Measurements from ENCODE around the gene TRANK1. TPM values are rescaled to one million over a fixed set of nuclear protein-coding genes. Genes with fewer than 3 reads are reported as not detected.

TRANK1 gene
- total RNA-seq, 1 donor from 2014 or later, result 135 TPM

DNA sequence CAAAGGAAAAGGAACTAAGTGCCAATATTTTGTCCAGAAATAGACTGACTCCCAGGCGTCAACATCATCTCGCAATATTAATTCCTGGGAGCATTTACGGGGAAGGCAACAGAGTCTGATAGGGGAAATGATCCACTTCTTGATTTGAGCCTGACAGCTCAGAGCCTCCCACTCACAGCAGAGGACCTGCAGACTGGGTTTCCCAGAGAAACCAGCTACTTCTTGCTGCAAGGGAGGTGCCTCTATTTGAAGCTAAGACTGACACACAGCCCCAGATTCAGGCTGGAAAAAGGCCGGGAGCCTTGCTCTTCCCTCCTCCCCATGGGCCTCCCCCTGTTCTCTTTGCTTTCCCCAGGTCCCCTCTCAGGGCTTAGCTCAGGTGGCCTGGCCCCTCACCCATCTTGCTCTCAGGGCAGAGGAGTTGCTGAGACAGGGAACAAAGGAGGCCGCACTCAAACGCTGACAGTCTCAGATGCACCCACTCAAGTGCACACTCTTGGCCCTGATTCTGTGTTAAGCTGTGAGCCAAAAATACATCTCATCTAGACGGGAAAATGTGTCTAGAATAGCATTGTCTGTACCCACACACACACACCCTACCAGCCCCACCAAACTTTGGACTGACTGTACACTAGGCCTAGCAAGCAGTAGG is 130.7 kb downstream of the TRANK1 start:
- ChIA-PET POLR2A (no interaction called here), CTCF (no interaction called here)
- no peak overlapping the region for H3K27ac Mint-ChIP-seq
- no peaks in the 10 kb centered on the region for H3K9me3 Mint-ChIP-seq
- no peak for DNase-seq
- H3K4me3 Mint-ChIP-seq, result no peak overlapping the region
- intact Hi-C loops (cut with micrococcal nuclease), result no loop called here
- no peaks in the 10 kb centered on the region for H3K4me1 Mint-ChIP-seq
- H3K27me3 Mint-ChIP-seq, result no peaks in the 10 kb centered on the region
- ATAC-seq (ENCODE audit: low read depth), result no peak
- TF ChIP-seq, protein P1, sequence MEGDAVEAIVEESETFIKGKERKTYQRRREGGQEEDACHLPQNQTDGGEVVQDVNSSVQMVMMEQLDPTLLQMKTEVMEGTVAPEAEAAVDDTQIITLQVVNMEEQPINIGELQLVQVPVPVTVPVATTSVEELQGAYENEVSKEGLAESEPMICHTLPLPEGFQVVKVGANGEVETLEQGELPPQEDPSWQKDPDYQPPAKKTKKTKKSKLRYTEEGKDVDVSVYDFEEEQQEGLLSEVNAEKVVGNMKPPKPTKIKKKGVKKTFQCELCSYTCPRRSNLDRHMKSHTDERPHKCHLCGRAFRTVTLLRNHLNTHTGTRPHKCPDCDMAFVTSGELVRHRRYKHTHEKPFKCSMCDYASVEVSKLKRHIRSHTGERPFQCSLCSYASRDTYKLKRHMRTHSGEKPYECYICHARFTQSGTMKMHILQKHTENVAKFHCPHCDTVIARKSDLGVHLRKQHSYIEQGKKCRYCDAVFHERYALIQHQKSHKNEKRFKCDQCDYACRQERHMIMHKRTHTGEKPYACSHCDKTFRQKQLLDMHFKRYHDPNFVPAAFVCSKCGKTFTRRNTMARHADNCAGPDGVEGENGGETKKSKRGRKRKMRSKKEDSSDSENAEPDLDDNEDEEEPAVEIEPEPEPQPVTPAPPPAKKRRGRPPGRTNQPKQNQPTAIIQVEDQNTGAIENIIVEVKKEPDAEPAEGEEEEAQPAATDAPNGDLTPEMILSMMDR (IDR thresholded peaks at IDR 0.05), result no peak
- no peaks in the 10 kb centered on the region for H3K36me3 Mint-ChIP-seq (ENCODE audit: low read depth)

DNA sequence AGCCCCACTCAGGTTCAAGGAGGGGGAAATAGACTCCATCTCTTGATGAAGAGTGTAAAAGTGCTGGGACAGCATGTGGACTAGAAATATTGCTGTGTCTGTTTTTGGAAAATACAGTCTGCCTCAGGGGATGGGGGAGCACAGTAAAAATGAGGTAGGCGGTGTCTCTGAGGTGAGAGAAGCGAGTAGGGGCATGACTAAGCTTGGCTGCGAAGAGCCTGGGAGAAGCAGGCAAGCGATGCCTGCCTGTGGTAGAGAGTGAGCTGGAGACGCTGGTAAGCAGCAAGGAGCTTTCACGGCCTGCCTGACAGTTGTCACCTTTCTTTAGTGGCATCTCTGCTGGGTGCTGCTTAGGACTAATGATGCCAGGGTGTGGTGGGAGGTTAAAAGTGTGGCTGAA is 131.5 kb downstream of the TRANK1 start:
- TF ChIP-seq, protein P1 (IDR thresholded peaks at IDR 0.05), result no peak
- ChIA-PET CTCF (interaction anchor here (0.9 kb wide), 1 partner anchor 145 kb away, joined by 3 read pairs; no protein-coding TSS in a partner anchor), POLR2A (no interaction called here)
- ATAC-seq (ENCODE audit: low read depth), result no peak
- Mint-ChIP-seq H3K27ac (no peak overlapping the region), H3K4me1 (no peaks in the 10 kb centered on the region), H3K27me3 (no peaks in the 10 kb centered on the region), H3K9me3 (no peaks in the 10 kb centered on the region), H3K36me3 (ENCODE audit: low read depth) (no peaks in the 10 kb centered on the region), H3K4me3 (no peak overlapping the region)
- intact Hi-C loops (cut with micrococcal nuclease), result no loop called here
- no peak for DNase-seq

DNA sequence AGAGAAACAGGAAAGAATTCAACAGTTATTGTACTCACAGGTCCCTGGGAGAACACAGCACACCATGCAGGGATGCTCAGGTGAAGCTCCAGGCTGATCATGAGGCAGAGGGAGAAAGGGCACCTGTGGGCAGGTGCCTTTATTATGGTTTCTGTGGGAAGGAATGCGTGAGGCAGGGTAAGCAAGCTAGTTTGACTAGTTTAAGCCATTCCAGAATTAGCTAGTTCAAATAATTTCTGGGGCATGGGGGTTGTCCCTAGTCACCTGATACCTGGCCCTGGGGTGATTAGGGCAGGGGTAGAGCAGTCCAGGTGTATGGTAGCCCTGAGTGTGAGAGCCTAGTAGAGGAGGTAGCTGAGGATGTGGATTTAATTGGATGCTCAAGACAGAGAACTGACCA is 132.6 kb downstream of the TRANK1 start:
- ChIA-PET POLR2A (no interaction called here), CTCF (interaction anchor here (0.6 to 0.9 kb wide), 2 partner anchors 146 to 1222 kb away, joined by 3 read pairs; no protein-coding TSS in a partner anchor)
- Mint-ChIP-seq H3K9me3 (no peaks in the 10 kb centered on the region), H3K27me3 (no peaks in the 10 kb centered on the region), H3K36me3 (ENCODE audit: low read depth) (no peaks in the 10 kb centered on the region), H3K4me3 (no peak overlapping the region), H3K27ac (no peak overlapping the region), H3K4me1 (no peaks in the 10 kb centered on the region)
- ATAC-seq (ENCODE audit: low read depth), result no peak
- TF ChIP-seq, protein P1 (IDR thresholded peaks at IDR 0.05), result no peak
- no peak for DNase-seq
- intact Hi-C loops (cut with micrococcal nuclease), result no loop called here

DNA sequence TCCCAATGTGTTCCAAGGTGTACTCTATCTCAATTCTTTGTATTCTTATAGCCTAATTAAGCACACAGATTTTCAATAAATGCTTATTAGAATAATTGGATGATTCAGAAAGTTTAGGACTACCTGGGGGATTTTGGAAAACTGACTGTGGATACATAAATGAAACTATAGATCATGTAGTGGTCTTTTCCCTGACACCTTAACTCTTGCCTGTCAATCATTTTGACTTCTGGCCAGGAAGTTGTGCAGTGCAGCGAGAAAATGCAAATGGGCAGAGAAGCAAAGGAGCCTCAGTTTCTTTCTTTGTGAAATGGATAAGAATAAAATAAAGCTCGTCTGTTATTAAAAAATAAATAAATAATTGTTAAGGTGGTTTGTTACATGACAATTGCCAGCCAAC is 133.1 kb downstream of the TRANK1 start:
- no peak overlapping the region for H3K4me3 Mint-ChIP-seq
- H3K27me3 Mint-ChIP-seq, result no peaks in the 10 kb centered on the region
- no peaks in the 10 kb centered on the region for H3K4me1 Mint-ChIP-seq
- H3K9me3 Mint-ChIP-seq, result no peaks in the 10 kb centered on the region
- POLR2A ChIA-PET, result no interaction called here
- H3K27ac Mint-ChIP-seq, result no peak overlapping the region
- no peaks in the 10 kb centered on the region for H3K36me3 Mint-ChIP-seq (ENCODE audit: low read depth)
- ATAC-seq (ENCODE audit: low read depth), result no peak
- DNase-seq, result no peak
- TF ChIP-seq, protein P1 (IDR thresholded peaks at IDR 0.05), result no peak
- CTCF ChIA-PET, result no interaction called here
- intact Hi-C loops (cut with micrococcal nuclease), result no loop called here

DNA sequence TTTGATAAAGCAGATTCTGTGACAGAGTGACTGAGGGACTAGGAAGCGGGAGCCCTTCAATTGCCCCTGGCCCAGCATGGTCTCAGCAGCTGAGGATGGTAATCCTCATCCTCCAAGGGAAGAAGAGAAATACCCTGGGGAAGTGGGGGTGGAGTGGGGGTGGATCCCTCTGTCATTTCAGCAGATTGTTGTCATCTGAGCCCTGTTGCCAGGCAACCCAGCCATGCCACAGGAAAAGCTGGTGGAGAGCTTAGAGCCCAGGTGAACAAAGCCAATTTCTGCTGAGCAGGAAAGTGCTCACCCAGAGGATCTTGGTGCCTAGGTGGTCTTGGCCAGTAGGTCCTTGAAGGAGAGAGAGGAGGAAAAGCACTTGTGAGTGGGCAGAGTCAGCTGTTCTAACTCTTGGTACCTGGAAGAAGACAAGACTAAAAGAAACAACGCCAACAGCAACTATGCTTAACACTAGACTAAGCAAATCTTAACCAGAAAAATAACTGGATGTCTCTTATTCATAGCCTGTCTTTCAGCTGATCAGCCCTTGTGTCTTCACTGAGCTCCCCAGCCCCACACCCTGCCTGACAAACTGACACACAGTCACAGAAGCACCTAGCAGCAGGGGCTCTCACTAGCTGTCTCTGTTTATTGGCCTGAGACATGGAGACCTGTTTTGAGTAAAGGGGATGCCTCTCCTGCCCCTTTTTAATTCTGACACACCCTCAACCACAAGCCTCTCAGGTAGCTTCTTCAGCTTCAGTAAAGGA is 140.4 kb downstream of the TRANK1 start:
- DNase-seq (no peak), ATAC-seq (ENCODE audit: low read depth) (no peak)
- Mint-ChIP-seq H3K36me3 (ENCODE audit: low read depth) (no peaks in the 10 kb centered on the region), H3K4me1 (no peaks in the 10 kb centered on the region), H3K9me3 (peaks cover 8% of the 10 kb centered on the region), H3K4me3 (no peak overlapping the region), H3K27ac (no peak overlapping the region), H3K27me3 (peaks cover 45% of the 10 kb centered on the region)
- POLR2A ChIA-PET, result no interaction called here
- intact Hi-C loops (cut with micrococcal nuclease), result no loop called here
- TF ChIP-seq, protein P1 (IDR thresholded peaks at IDR 0.05), result no peak
- CTCF ChIA-PET, result no interaction called here

Data from activated B cell treated with CpG ODN at 0.5 μM for 24 hours (primary cell).